HepG2 (cell line): ENCODE results near the gene ZKSCAN1. TPM values are rescaled to one million over a fixed set of nuclear protein-coding genes. Genes with fewer than 3 reads are reported as not detected.
A peak's percentile ranks its signal among the peaks of the same experiment; 100 is the strongest.

Experiments
- CBX2 ChIP-seq, 2 experiments: fragments of 200-600 bp in 1 of 2; sonication (generic); formaldehyde crosslinking in 1 of 2; IDR thresholded peaks; 2 replicates each; pipeline versions ENCODE4 v1.7.0 to v1.8.1; 2018 to 2022; ENCODE audit warnings: low read depth in 2 of 2, low read length in 1 of 2, mild to moderate bottlenecking in 1 of 2, missing genetic modification reagents in 1 of 2
- DNMT3B ChIP-seq: conservative IDR thresholded peaks from 2 replicates; pipeline ENCODE4 v1.6.1; 2016; ENCODE audit warnings: missing biosample characterization, control low read depth
- FOXA1 ChIP-seq, 2 experiments: fragments of 450-650 bp in 1 of 2; sonication (generic) in 1 of 2; formaldehyde crosslinking in 1 of 2; IDR thresholded peaks; 2 replicates each; pipeline versions ENCODE4 v1.4.0 to v1.6.1; 2016 to 2020; ENCODE audit warnings: missing genetic modification reagents in 1 of 2
- FOXC1 ChIP-seq: sonication (generic); formaldehyde crosslinking; IDR thresholded peaks from 2 replicates; pipeline ENCODE4 v1.8.0; 2022; ENCODE audit warnings: mild to moderate bottlenecking, missing genetic modification reagents, borderline replicate concordance
- PCBP2 ChIP-seq: fragments of 200-400 bp; formaldehyde crosslinking; optimal IDR thresholded peaks from 2 replicates; pipeline ENCODE3; 2018; ENCODE audit warnings: low read length, low read depth; ENCODE audit not compliant: poor library complexity, severe bottlenecking
- STAT5B ChIP-seq: sonication (generic); formaldehyde crosslinking; IDR thresholded peaks from 2 replicates; pipeline ENCODE4 v1.4.0; 2020; ENCODE audit warnings: missing genetic modification reagents
- TBX3 ChIP-seq: fragments of 450-650 bp; IDR thresholded peaks from 2 replicates; pipeline ENCODE4 v1.6.1; 2017; ENCODE audit warnings: antibody characterized with exemption, mild to moderate bottlenecking, inconsistent platforms, borderline replicate concordance
- ZBTB38 ChIP-seq: sonication (generic); formaldehyde crosslinking; IDR thresholded peaks from 2 replicates; pipeline ENCODE4 v1.5.1; 2020; ENCODE audit warnings: mild to moderate bottlenecking, missing genetic modification reagents
- ZMYM2 ChIP-seq: sonication (generic); formaldehyde crosslinking; IDR thresholded peaks from 2 replicates; pipeline ENCODE4 v1.8.0; 2022; ENCODE audit warnings: mild to moderate bottlenecking, missing genetic modification reagents
- ZNF839 ChIP-seq: sonication (generic); formaldehyde crosslinking; IDR thresholded peaks from 2 replicates; pipeline ENCODE4 v1.4.0; 2020; ENCODE audit warnings: missing genetic modification reagents, mild to moderate bottlenecking, borderline replicate concordance
- ZNF891 ChIP-seq: sonication (generic); formaldehyde crosslinking; IDR thresholded peaks from 2 replicates; pipeline ENCODE4 v1.5.0; 2020; ENCODE audit warnings: mild to moderate bottlenecking, missing genetic modification reagents
- polyA plus RNA-seq, 8 experiments: library from polyadenylated mRNA; depleted of rRNA in 3 of 8; stranded (reverse) in 7 of 8; unstranded in 1 of 8; fragments of >200 nt; fragmentation: Illumina TruSeq in 4 of 8; extraction: Trizol in 4 of 8; gene quantifications; 2 replicates each; pipeline versions ENCODE4 v1.2.1 to v1.2.3, GENCODE V29; 2011 to 2016; ENCODE audit warnings: low read depth in 4 of 8, missing spikeins in 1 of 8, mixed read lengths in 1 of 8; ENCODE audit not compliant: insufficient read depth in 1 of 8
- total RNA-seq, 5 experiments: library from RNA; depleted of rRNA; stranded (reverse); fragments of >200 nt; fragmentation: Illumina TruSeq; extraction: Trizol; gene quantifications; 2 replicates each; pipeline ENCODE4 v1.2.3, GENCODE V29; 2016; ENCODE audit warnings: low read depth in 1 of 5
- TF ChIP-seq, protein P1 (sequence below): sonication (generic); formaldehyde crosslinking; IDR thresholded peaks from 2 replicates; pipeline ENCODE4 v1.4.0; 2020; ENCODE audit warnings: missing genetic modification reagents, borderline replicate concordance
- TF ChIP-seq, protein P2 (sequence below): sonication (generic); formaldehyde crosslinking; IDR thresholded peaks from 2 replicates; pipeline ENCODE4 v1.4.0; 2020; ENCODE audit warnings: low read depth, mild to moderate bottlenecking, missing genetic modification reagents
- TF ChIP-seq, protein P3 (sequence below): sonication (generic); formaldehyde crosslinking; IDR thresholded peaks from 2 replicates; pipeline ENCODE4 v1.4.0; 2020; ENCODE audit warnings: missing genetic modification reagents, mild to moderate bottlenecking, borderline replicate concordance
- TF ChIP-seq, protein P4 (sequence below): sonication (generic); formaldehyde crosslinking; IDR thresholded peaks from 2 replicates; pipeline ENCODE4 v1.9.0; 2022; ENCODE audit warnings: missing genetic modification reagents, mild to moderate bottlenecking, borderline replicate concordance
- TF ChIP-seq, protein P5 (sequence below): IDR thresholded peaks from 2 replicates; pipeline ENCODE4 v1.4.0; 2020; ENCODE audit warnings: mild to moderate bottlenecking, missing genetic modification reagents

Gene ZKSCAN1
- total and polyA plus RNA-seq, 2 of the 13 experiments (the other 11 are each of a cell fraction or from before 2014, with no cell fraction given): 46.4 to 60.6 TPM

DNA sequence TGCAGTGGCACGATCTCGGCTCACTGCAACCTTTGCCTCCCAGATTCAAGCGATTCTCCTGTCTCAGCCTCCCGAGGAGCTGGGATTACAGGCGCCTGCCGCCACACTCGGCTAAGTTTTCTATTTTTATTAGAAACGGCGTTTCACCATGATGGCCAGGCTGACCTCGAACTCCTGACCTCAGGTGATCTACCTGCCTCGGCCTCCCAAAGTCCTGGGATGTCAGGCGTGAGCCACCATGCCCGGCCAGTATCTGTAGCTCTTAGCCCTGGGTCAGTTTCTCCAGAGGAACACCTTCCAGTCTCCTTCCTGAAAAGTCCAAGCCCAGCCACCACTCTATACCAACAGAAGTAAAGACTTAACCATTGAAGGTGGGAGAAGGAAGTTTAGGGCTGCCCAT lies 15.2 kb upstream of the ZKSCAN1 start (continued):
- TF ChIP-seq, protein P1, sequence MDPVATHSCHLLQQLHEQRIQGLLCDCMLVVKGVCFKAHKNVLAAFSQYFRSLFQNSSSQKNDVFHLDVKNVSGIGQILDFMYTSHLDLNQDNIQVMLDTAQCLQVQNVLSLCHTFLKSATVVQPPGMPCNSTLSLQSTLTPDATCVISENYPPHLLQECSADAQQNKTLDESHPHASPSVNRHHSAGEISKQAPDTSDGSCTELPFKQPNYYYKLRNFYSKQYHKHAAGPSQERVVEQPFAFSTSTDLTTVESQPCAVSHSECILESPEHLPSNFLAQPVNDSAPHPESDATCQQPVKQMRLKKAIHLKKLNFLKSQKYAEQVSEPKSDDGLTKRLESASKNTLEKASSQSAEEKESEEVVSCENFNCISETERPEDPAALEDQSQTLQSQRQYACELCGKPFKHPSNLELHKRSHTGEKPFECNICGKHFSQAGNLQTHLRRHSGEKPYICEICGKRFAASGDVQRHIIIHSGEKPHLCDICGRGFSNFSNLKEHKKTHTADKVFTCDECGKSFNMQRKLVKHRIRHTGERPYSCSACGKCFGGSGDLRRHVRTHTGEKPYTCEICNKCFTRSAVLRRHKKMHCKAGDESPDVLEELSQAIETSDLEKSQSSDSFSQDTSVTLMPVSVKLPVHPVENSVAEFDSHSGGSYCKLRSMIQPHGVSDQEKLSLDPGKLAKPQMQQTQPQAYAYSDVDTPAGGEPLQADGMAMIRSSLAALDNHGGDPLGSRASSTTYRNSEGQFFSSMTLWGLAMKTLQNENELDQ: no peak
- no peak for TF ChIP-seq ZNF839
- TF ChIP-seq STAT5B: no peak
- no peak for TF ChIP-seq CBX2 (IDR thresholded peaks at IDR 0.05; ENCODE audit: low read depth, low read length)
- TF ChIP-seq CBX2 (CRISPR knock-in tag; IDR thresholded peaks at IDR 0.05; ENCODE audit: low read depth): no peak
- TF ChIP-seq, protein P2, sequence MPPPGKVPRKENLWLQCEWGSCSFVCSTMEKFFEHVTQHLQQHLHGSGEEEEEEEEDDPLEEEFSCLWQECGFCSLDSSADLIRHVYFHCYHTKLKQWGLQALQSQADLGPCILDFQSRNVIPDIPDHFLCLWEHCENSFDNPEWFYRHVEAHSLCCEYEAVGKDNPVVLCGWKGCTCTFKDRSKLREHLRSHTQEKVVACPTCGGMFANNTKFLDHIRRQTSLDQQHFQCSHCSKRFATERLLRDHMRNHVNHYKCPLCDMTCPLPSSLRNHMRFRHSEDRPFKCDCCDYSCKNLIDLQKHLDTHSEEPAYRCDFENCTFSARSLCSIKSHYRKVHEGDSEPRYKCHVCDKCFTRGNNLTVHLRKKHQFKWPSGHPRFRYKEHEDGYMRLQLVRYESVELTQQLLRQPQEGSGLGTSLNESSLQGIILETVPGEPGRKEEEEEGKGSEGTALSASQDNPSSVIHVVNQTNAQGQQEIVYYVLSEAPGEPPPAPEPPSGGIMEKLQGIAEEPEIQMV (CRISPR knock-in tag): no peak
- TF ChIP-seq, protein P3, sequence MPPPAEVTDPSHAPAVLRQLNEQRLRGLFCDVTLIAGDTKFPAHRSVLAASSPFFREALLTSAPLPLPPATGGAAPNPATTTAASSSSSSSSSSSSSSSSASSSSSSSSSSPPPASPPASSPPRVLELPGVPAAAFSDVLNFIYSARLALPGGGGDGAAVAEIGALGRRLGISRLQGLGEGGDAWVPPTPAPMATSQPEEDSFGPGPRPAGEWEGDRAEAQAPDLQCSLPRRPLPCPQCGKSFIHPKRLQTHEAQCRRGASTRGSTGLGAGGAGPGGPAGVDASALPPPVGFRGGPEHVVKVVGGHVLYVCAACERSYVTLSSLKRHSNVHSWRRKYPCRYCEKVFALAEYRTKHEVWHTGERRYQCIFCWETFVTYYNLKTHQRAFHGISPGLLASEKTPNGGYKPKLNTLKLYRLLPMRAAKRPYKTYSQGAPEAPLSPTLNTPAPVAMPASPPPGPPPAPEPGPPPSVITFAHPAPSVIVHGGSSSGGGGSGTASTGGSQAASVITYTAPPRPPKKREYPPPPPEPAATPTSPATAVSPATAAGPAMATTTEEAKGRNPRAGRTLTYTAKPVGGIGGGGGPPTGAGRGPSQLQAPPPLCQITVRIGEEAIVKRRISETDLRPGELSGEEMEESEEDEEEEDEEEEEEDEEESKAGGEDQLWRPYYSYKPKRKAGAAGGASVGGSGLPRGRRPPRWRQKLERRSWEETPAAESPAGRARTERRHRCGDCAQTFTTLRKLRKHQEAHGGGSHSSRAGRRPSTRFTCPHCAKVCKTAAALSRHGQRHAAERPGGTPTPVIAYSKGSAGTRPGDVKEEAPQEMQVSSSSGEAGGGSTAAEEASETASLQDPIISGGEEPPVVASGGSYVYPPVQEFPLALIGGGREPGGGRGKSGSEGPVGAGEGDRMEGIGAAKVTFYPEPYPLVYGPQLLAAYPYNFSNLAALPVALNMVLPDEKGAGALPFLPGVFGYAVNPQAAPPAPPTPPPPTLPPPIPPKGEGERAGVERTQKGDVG (CRISPR knock-in tag): 0 out of 2 replicates have a peak, but pooled peaks have one; percentile 42
- TF ChIP-seq ZMYM2 (CRISPR knock-in tag): 0 out of 2 replicates have a peak, but pooled peaks have one; percentile 39
- TF ChIP-seq FOXC1 (CRISPR knock-in tag): peak; percentile 16; the same call in 1 of the 2 replicates
- TF ChIP-seq FOXA1 (IDR thresholded peaks at IDR 0.05): no peak
- TF ChIP-seq FOXA1 (CRISPR knock-in tag; IDR thresholded peaks at IDR 0.05): no peak
- peak; percentile 77; the same call in 1 of the 2 replicates for TF ChIP-seq ZBTB38
- no peak for TF ChIP-seq DNMT3B (CRISPR knock-in tag)
- TF ChIP-seq ZNF891 (CRISPR knock-in tag): no peak
- TF ChIP-seq PCBP2: no peak
- TF ChIP-seq, protein P4, sequence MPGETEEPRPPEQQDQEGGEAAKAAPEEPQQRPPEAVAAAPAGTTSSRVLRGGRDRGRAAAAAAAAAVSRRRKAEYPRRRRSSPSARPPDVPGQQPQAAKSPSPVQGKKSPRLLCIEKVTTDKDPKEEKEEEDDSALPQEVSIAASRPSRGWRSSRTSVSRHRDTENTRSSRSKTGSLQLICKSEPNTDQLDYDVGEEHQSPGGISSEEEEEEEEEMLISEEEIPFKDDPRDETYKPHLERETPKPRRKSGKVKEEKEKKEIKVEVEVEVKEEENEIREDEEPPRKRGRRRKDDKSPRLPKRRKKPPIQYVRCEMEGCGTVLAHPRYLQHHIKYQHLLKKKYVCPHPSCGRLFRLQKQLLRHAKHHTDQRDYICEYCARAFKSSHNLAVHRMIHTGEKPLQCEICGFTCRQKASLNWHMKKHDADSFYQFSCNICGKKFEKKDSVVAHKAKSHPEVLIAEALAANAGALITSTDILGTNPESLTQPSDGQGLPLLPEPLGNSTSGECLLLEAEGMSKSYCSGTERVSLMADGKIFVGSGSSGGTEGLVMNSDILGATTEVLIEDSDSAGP (CRISPR knock-in tag): no peak
- TF ChIP-seq, protein P5, sequence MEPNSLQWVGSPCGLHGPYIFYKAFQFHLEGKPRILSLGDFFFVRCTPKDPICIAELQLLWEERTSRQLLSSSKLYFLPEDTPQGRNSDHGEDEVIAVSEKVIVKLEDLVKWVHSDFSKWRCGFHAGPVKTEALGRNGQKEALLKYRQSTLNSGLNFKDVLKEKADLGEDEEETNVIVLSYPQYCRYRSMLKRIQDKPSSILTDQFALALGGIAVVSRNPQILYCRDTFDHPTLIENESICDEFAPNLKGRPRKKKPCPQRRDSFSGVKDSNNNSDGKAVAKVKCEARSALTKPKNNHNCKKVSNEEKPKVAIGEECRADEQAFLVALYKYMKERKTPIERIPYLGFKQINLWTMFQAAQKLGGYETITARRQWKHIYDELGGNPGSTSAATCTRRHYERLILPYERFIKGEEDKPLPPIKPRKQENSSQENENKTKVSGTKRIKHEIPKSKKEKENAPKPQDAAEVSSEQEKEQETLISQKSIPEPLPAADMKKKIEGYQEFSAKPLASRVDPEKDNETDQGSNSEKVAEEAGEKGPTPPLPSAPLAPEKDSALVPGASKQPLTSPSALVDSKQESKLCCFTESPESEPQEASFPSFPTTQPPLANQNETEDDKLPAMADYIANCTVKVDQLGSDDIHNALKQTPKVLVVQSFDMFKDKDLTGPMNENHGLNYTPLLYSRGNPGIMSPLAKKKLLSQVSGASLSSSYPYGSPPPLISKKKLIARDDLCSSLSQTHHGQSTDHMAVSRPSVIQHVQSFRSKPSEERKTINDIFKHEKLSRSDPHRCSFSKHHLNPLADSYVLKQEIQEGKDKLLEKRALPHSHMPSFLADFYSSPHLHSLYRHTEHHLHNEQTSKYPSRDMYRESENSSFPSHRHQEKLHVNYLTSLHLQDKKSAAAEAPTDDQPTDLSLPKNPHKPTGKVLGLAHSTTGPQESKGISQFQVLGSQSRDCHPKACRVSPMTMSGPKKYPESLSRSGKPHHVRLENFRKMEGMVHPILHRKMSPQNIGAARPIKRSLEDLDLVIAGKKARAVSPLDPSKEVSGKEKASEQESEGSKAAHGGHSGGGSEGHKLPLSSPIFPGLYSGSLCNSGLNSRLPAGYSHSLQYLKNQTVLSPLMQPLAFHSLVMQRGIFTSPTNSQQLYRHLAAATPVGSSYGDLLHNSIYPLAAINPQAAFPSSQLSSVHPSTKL: no peak
- TF ChIP-seq TBX3: no peak
